Adrenal gland (tissue), 12 donors: ENCODE data around the gene CATSPER3. TPM values are rescaled to one million over a fixed set of nuclear protein-coding genes. Genes with fewer than 3 reads are reported as not detected.

ENCODE experiments used
- DNase-seq, 7 donors: peaks; one replicate each; pipeline ENCODE4 v3.0.0-alpha.2; 2019 to 2020
- H3K27ac ChIP-seq, 5 donors: fragments of 200-600 bp; sonication (generic) in 4 of 5; 1 replicate in 3 of 5; 2 replicates in 2 of 5; pipeline versions ENCODE4 v1.5.1 to v1.8.0; 2016 to 2020; ENCODE audit warnings: mild to moderate bottlenecking in 1 of 5
- H3K27me3 ChIP-seq: fragments of 200-600 bp; 2 replicates; pipeline ENCODE4 v1.8.0; 2021
- H3K36me3 ChIP-seq, 2 donors: fragments of 200-600 bp; replicated peaks in 1 of 2; 1 replicate in 1 of 2; 2 replicates in 1 of 2; pipeline versions ENCODE4 v1.5.1 to v1.8.0; 2018 to 2022
- H3K4me1 ChIP-seq, 2 donors: fragments of 200-600 bp; replicated peaks in 1 of 2; 1 replicate in 1 of 2; 2 replicates in 1 of 2; pipeline versions ENCODE4 v1.5.1 to v1.8.0; 2018 to 2021
- H3K4me3 ChIP-seq, 4 donors: fragments of 200-600 bp; sonication (generic) in 3 of 4; one replicate each; pipeline ENCODE4 v1.5.1; 2016 to 2018
- H3K9me3 ChIP-seq, 3 donors: fragments of 200-600 bp; sonication (generic) in 1 of 3; replicated peaks in 1 of 3; 1 replicate in 2 of 3; 2 replicates in 1 of 3; pipeline versions ENCODE4 v1.5.1 to v1.8.0; 2016 to 2021
- CTCF ChIP-seq, 6 experiments: fragments of 450-650 bp in 4 of 6; fragments of 200-600 bp in 2 of 6; sonication (generic) in 1 of 6; IDR thresholded peaks; 1 replicate in 5 of 6; 2 replicates in 1 of 6; pipeline versions ENCODE4 v1.5.1 to v1.8.0; 2016 to 2021; ENCODE audit warnings: antibody characterized with exemption in 6 of 6, mild to moderate bottlenecking in 2 of 6, moderate library complexity in 1 of 6
- POLR2A ChIP-seq, 2 donors: fragments of 450-650 bp; IDR thresholded peaks; one replicate each; pipeline ENCODE4 v1.6.1; 2017; ENCODE audit warnings: antibody characterized with exemption in 2 of 2, mild to moderate bottlenecking in 2 of 2, moderate library complexity in 1 of 2
- WGBS, 4 donors: extraction: QIAGEN DNeasy Blood & Tissue Kit in 2 of 4; methylation state at CpG; one replicate each; pipeline versions ENCODE4 v1.1.5 to v1.1.7; 2013 to 2017; 5-methylcytosine and 5-hydroxymethylcytosine counted together
- intact Hi-C, 2 donors: fragments of 100-400 bp; cut with DNase I; formaldehyde crosslinking; loops; one replicate each; pipeline versions ENCODE4 v1.14.1 to v1.15.0; 2022 to 2023
- polyA plus RNA-seq, 3 donors: library from polyadenylated mRNA; stranded (reverse); fragments of 200-250 nt in 2 of 3; fragments of 350-450 nt in 1 of 3; fragmentation: Illumina TruSeq in 1 of 3; extraction: RNeasy Lipid Tissue Mini Kit (QIAGEN cat#74804) in 1 of 3; gene quantifications; one replicate each; pipeline ENCODE4 v1.2.3, GENCODE V29; 2013 to 2014
- total RNA-seq, 9 donors: library from RNA; depleted of rRNA in 4 of 9; stranded (reverse); fragments of >200 nt in 4 of 9; fragments of 120-200 nt in 1 of 9; fragmentation: NEBNext Ultra II Directional in 1 of 9; extraction: Animal tissue kit (Norgen Biotek cat#: 25700) in 1 of 9; gene quantifications; one replicate each; pipeline versions ENCODE4 v1.1.0 to v1.2.4, GENCODE V29; 2013 to 2023
- donor health status: healthy with polysubstance abuse.
- donor health status: Bipolar disorder and iron deficiency.
- donor health status: DM: yes; HTN: yes; CAD: no.
- donor health status: DM: no; HTN: no; CAD: no.
- donor health status: DM: no; HTN: no; CAD: no.
- donor health status: DM: yes; HTN: yes; CAD: no.

The CATSPER3 gene
- total and polyA plus RNA-seq, 12 donors: 0.28 to 2.7 (median 0.80) TPM; not detected in 2

- WGBS, 4 donors: 0 to 50% (median 42%) methylated on average over 1 of the region's 1 CpG
- H3K27me3 ChIP-seq: peaks cover 40% of the 10 kb centered on the region
- intact Hi-C loops: no loop called here
Measured at GRCh38 chr5:135048930-135049329, 81.2 kb downstream of the CATSPER3 start.

GRCh38 chr5:135050244-135050767 is 82.6 kb downstream of the CATSPER3 start:
- no peak overlapping the region for H3K27ac ChIP-seq
- intact Hi-C loops: no loop called here
- peaks cover 27% of the 10 kb centered on the region for H3K27me3 ChIP-seq
- H3K36me3 ChIP-seq: no peaks in the 10 kb centered on the region
- no peaks in the 10 kb centered on the region for H3K4me1 ChIP-seq
- WGBS, 4 donors: 4 to 29% (median 9%) methylated on average over 2 to 45 of the region's 45 CpGs
- no peaks in the 10 kb centered on the region for H3K9me3 ChIP-seq
- no peak for DNase-seq
- no peak overlapping the region for H3K4me3 ChIP-seq
- TF ChIP-seq POLR2A (IDR thresholded peaks at IDR 0.05) (no peak), CTCF (IDR thresholded peaks at IDR 0.05) (no peak)

More at GRCh38 chr5:135048930-135049329, 81.2 kb downstream of the CATSPER3 start:
- no peak for DNase-seq
- Histone ChIP-seq H3K27ac (no peak overlapping the region), H3K4me1 (no peaks in the 10 kb centered on the region), H3K9me3 (no peaks in the 10 kb centered on the region), H3K4me3 (no peak overlapping the region), H3K36me3 (no peaks in the 10 kb centered on the region)
- TF ChIP-seq CTCF (IDR thresholded peaks at IDR 0.05) (no peak), POLR2A (IDR thresholded peaks at IDR 0.05) (no peak)

- Histone ChIP-seq H3K4me3 (no peak overlapping the region), H3K27ac (no peak overlapping the region), H3K27me3 (peaks cover 26% of the 10 kb centered on the region), H3K36me3 (no peaks in the 10 kb centered on the region), H3K4me1 (no peaks in the 10 kb centered on the region), H3K9me3 (no peaks in the 10 kb centered on the region)
- WGBS, 4 donors: 37 to 60% (median 53%) methylated on average over 3 of the region's 3 CpGs
- intact Hi-C loops: no loop called here
- no peak for TF ChIP-seq CTCF (IDR thresholded peaks at IDR 0.05)
- TF ChIP-seq POLR2A (IDR thresholded peaks at IDR 0.05): no peak
- no peak for DNase-seq
Measured at GRCh38 chr5:135051399-135051798, 83.7 kb downstream of the CATSPER3 start.

GRCh38 chr5:135051872-135052271 is 84.2 kb downstream of the CATSPER3 start:
- H3K36me3 ChIP-seq: no peaks in the 10 kb centered on the region
- WGBS, 4 donors: 48 to 58% (median 54%) methylated on average over 11 of the region's 11 CpGs
- H3K4me1 ChIP-seq: no peaks in the 10 kb centered on the region
- intact Hi-C loops: no loop called here
- DNase-seq: no peak
- no peak overlapping the region for H3K4me3 ChIP-seq
- H3K27me3 ChIP-seq: peaks cover 26% of the 10 kb centered on the region
- H3K27ac ChIP-seq: no peak overlapping the region
- TF ChIP-seq CTCF (IDR thresholded peaks at IDR 0.05): no peak
- TF ChIP-seq POLR2A (IDR thresholded peaks at IDR 0.05): no peak
- no peaks in the 10 kb centered on the region for H3K9me3 ChIP-seq
